GM18909 (cell line): ENCODE results near the gene EMILIN2.
A peak's percentile ranks its signal among the peaks of the same experiment; 100 is the strongest.

Experiments
- ATAC-seq: cut with Tn5 transposase; IDR thresholded peaks from one replicate; pipeline ENCODE4 v1.9.1; 2021; ENCODE audit warnings: mild to moderate bottlenecking; ENCODE audit not compliant: unreplicated experiment, poor library complexity

EMILIN2 gene

GRCh38 chr18:2871111-2871720, 24.4 kb downstream of the EMILIN2 start:
- no peak for ATAC-seq

GRCh38 chr18:2872095-2872494, 25.3 kb downstream of the EMILIN2 start:
- ATAC-seq = no peak

GRCh38 chr18:2874765-2875164, 28.0 kb downstream of the EMILIN2 start:
- ATAC-seq = no peak

- ATAC-seq = no peak
These were observed 32.0 kb downstream of the EMILIN2 start for GRCh38 chr18:2878656-2879330.

- no peak for ATAC-seq
These were observed 33.1 kb downstream of the EMILIN2 start for GRCh38 chr18:2879889-2880288.

- no peak for ATAC-seq
These were observed 33.7 kb downstream of the EMILIN2 start for GRCh38 chr18:2880473-2880872.

- ATAC-seq = no peak
These were observed 34.5 kb downstream of the EMILIN2 start for GRCh38 chr18:2881088-2881839.

GRCh38 chr18:2881840-2882195, 35.0 kb downstream of the EMILIN2 start:
- ATAC-seq = no peak

- no peak for ATAC-seq
These were observed 35.4 kb downstream of the EMILIN2 start for GRCh38 chr18:2882201-2882600.

GRCh38 chr18:2883076-2883735, 36.4 kb downstream of the EMILIN2 start:
- peak; percentile 68 for ATAC-seq

- ATAC-seq = no peak
These were observed 38.0 kb downstream of the EMILIN2 start for GRCh38 chr18:2884706-2885285.

- ATAC-seq = no peak
These were observed 40.7 kb downstream of the EMILIN2 start for GRCh38 chr18:2887470-2887869.

- no peak for ATAC-seq
These were observed 43.0 kb downstream of the EMILIN2 start for GRCh38 chr18:2889761-2890192.

GRCh38 chr18:2890606-2891005, 43.8 kb downstream of the EMILIN2 start:
- ATAC-seq = no peak

- no peak for ATAC-seq
These were observed 45.0 kb downstream of the EMILIN2 start for GRCh38 chr18:2891526-2892431.

GRCh38 chr18:2893056-2893455, 46.2 kb downstream of the EMILIN2 start:
- no peak for ATAC-seq

GRCh38 chr18:2893676-2894075, 46.9 kb downstream of the EMILIN2 start:
- ATAC-seq = no peak

GRCh38 chr18:2894131-2894840, 47.5 kb downstream of the EMILIN2 start:
- no peak for ATAC-seq

- no peak for ATAC-seq
These were observed 48.1 kb downstream of the EMILIN2 start for GRCh38 chr18:2894841-2895370.
